ENCODE measurements around the gene PRKCH. TPM values are rescaled to one million over a fixed set of nuclear protein-coding genes. Genes with fewer than 3 reads are reported as not detected.

PRKCH gene
- total and polyA plus RNA-seq, 2 donors (not counting 3 experiments of a cell fraction or from before 2014, with no cell fraction given), result 97.7 to 103 TPM

GRCh38 chr14:61559641-61560201 is 238.3 kb downstream of the PRKCH start:
- ChIA-PET POLR2A (interaction anchor here (0.9 kb wide), 1 partner anchor 24 kb away, joined by 4 read pairs; no protein-coding TSS in a partner anchor), CTCF (interaction anchor here (1.1 to 2.3 kb wide), 7 partner anchors 12 to 263 kb away, joined by 3 to 11 read pairs (median 5); no protein-coding TSS in a partner anchor)
- H3K9ac ChIP-seq (replicated peaks; ENCODE audit: extremely low read depth, insufficient read depth, low read length), result no peak overlapping the region
- TF ChIP-seq MYC (IDR thresholded peaks at IDR 0.05; ENCODE audit: low read depth, low read length), result no peak
- TF ChIP-seq POLR2A (IDR thresholded peaks at IDR 0.05; ENCODE audit: low read depth, low read length), result no peak
- dilution Hi-C loops (cut with MboI; ENCODE audit: extremely low pct_ligation_motif_present, low sequenced_read_pairs), result no loop called here
- no peaks in the 10 kb centered on the region for H3K9me3 ChIP-seq (replicated peaks; ENCODE audit: control insufficient read depth, insufficient read depth, low read length)
- H3K9me1 ChIP-seq (replicated peaks; ENCODE audit: control insufficient read depth, extremely low read depth, insufficient read depth, low read length), result no peaks in the 10 kb centered on the region
- H3K79me2 ChIP-seq (ENCODE audit: control insufficient read depth, insufficient read depth, low read length), result no peaks in the 10 kb centered on the region
- no TSS peak for BruUV-seq (replicated peaks)
- no peaks in the 10 kb centered on the region for H3K27me3 ChIP-seq (ENCODE audit: control insufficient read depth in 2 of 2, insufficient read depth in 2 of 2, low read length in 2 of 2)
- H3K27ac ChIP-seq (ENCODE audit: insufficient read depth, low read depth, low read length), result no peak overlapping the region
- FAIRE-seq (no peak), DNase-seq (ENCODE audit: low read depth, low spot score) (no peak)
- no peak overlapping the region for H3K4me3 ChIP-seq (replicated peaks in 1 of 3; ENCODE audit: insufficient read depth in 1 of 3, low read depth in 1 of 3, low read length in 3 of 3)
- peaks cover 43% of the 10 kb centered on the region for H3K4me1 ChIP-seq (ENCODE audit: control insufficient read depth, extremely low read depth, insufficient read depth, low read length)
- no peak overlapping the region for H2AFZ ChIP-seq (ENCODE audit: low read depth, low read length)
- intact Hi-C loops (cut with micrococcal nuclease), result loop anchor here (5.0 kb wide), 1 partner anchor 278 kb away; no protein-coding TSS in a partner anchor
- H3K36me3 ChIP-seq (ENCODE audit: control insufficient read depth in 2 of 2, extremely low read depth in 1 of 2, insufficient read depth in 2 of 2, low read length in 2 of 2), result no peaks in the 10 kb centered on the region
- H3K4me2 ChIP-seq (ENCODE audit: insufficient read depth, low read length), result no peak overlapping the region
- no peaks in the 10 kb centered on the region for H4K20me1 ChIP-seq (replicated peaks; ENCODE audit: control insufficient read depth, extremely low read depth, insufficient read depth, low read length)

- POLR2A ChIA-PET, result interaction anchor here (0.5 to 0.9 kb wide), 2 partner anchors 138 to 262 kb away, joined by 3 read pairs; no protein-coding TSS in a partner anchor
- Histone ChIP-seq H2AFZ (ENCODE audit: low read depth, low read length) (no peak overlapping the region), H3K27ac (ENCODE audit: insufficient read depth, low read depth, low read length) (peak overlapping the region; percentile 99), H3K9me3 (replicated peaks; ENCODE audit: control insufficient read depth, insufficient read depth, low read length) (no peaks in the 10 kb centered on the region), H3K4me3 (replicated peaks in 1 of 3; ENCODE audit: insufficient read depth in 1 of 3, low read depth in 1 of 3, low read length in 3 of 3) (no peak overlapping the region), H3K9ac (replicated peaks; ENCODE audit: extremely low read depth, insufficient read depth, low read length) (no peak overlapping the region), H3K4me2 (ENCODE audit: insufficient read depth, low read length) (no peak overlapping the region), H3K27me3 (ENCODE audit: control insufficient read depth in 2 of 2, insufficient read depth in 2 of 2, low read length in 2 of 2) (no peaks in the 10 kb centered on the region), H3K9me1 (replicated peaks; ENCODE audit: control insufficient read depth, extremely low read depth, insufficient read depth, low read length) (no peaks in the 10 kb centered on the region), H3K36me3 (ENCODE audit: control insufficient read depth in 2 of 2, extremely low read depth in 1 of 2, insufficient read depth in 2 of 2, low read length in 2 of 2) (no peaks in the 10 kb centered on the region), H4K20me1 (replicated peaks; ENCODE audit: control insufficient read depth, extremely low read depth, insufficient read depth, low read length) (no peaks in the 10 kb centered on the region), H3K79me2 (ENCODE audit: control insufficient read depth, insufficient read depth, low read length) (no peaks in the 10 kb centered on the region), H3K4me1 (ENCODE audit: control insufficient read depth, extremely low read depth, insufficient read depth, low read length) (peaks cover 47% of the 10 kb centered on the region)
- FAIRE-seq, result peak; percentile 59
- no peak for DNase-seq (ENCODE audit: low read depth, low spot score)
- BruUV-seq (replicated peaks), result no TSS peak
- intact Hi-C loops (cut with micrococcal nuclease), result loop anchor here (5.0 kb wide), 1 partner anchor 277 kb away; no protein-coding TSS in a partner anchor
- TF ChIP-seq CTCF (IDR thresholded peaks at IDR 0.05; ENCODE audit: extremely low read depth in 1 of 2, insufficient read depth in 1 of 2, low read depth in 1 of 2, low read length in 2 of 2) (no peak), POLR2A (IDR thresholded peaks at IDR 0.05; ENCODE audit: low read depth, low read length) (no peak), EZH2 (IDR thresholded peaks at IDR 0.05; ENCODE audit: borderline replicate concordance, low read depth, low read length, severe bottlenecking) (no peak), JUN (IDR thresholded peaks at IDR 0.05; ENCODE audit: borderline replicate concordance, insufficient read depth, insufficient read length, low read depth) (no peak), FOS (IDR thresholded peaks at IDR 0.05; ENCODE audit: borderline replicate concordance, insufficient read depth, low read length) (no peak), MYC (IDR thresholded peaks at IDR 0.05; ENCODE audit: low read depth, low read length) (no peak), MAX (IDR thresholded peaks at IDR 0.05; ENCODE audit: insufficient read depth, insufficient read length) (no peak), POLR2AphosphoS5 (IDR thresholded peaks at IDR 0.05; ENCODE audit: insufficient read depth, low read depth, low read length) (no peak), GATA2 (IDR thresholded peaks at IDR 0.05; ENCODE audit: insufficient read depth, insufficient read length, low read depth, low read length) (no peak)
- CTCF ChIA-PET, result interaction anchor here (0.6 to 2.3 kb wide), 5 partner anchors 12 to 160 kb away, joined by 3 to 11 read pairs (median 5); no protein-coding TSS in a partner anchor
- dilution Hi-C loops (cut with MboI; ENCODE audit: extremely low pct_ligation_motif_present, low sequenced_read_pairs), result no loop called here
Measured at GRCh38 chr14:61560323-61560722, 238.9 kb downstream of the PRKCH start.
